Mesenchymal stem cell (in vitro differentiated cells and primary cell): ENCODE results near the gene RPS6KA6.

Source experiments
- DNase-seq: peaks from one replicate; pipeline ENCODE4 v3.0.0-alpha.2; 2013
- H2AFZ ChIP-seq: one replicate; pipeline ENCODE4 v1.6.1; 2013; ENCODE audit warnings: low read depth, mild to moderate bottlenecking, control low read depth, inconsistent platforms, low read length, moderate library complexity
- H2AK5ac ChIP-seq: 2 replicates; pipeline ENCODE4 v1.6.1; 2013; ENCODE audit warnings: low read length, moderate library complexity, mild to moderate bottlenecking, inconsistent platforms; ENCODE audit not compliant: severe bottlenecking
- H2BK120ac ChIP-seq: one replicate; pipeline ENCODE4 v1.6.1; 2013; ENCODE audit warnings: low read depth, mild to moderate bottlenecking, inconsistent platforms, low read length, moderate library complexity
- H2BK12ac ChIP-seq, 2 experiments: one replicate each; pipeline ENCODE4 v1.6.1; 2013; ENCODE audit warnings: inconsistent platforms in 2 of 2, low read length in 2 of 2, mild to moderate bottlenecking in 2 of 2, moderate library complexity in 2 of 2, control low read depth in 1 of 2
- H2BK15ac ChIP-seq: one replicate; pipeline ENCODE4 v1.6.1; 2013; ENCODE audit warnings: mild to moderate bottlenecking, low read depth, inconsistent platforms; ENCODE audit not compliant: poor library complexity, severe bottlenecking
- H2BK5ac ChIP-seq: 2 replicates; pipeline ENCODE4 v1.6.1; 2013; ENCODE audit warnings: low read depth, mild to moderate bottlenecking, low read length, control low read depth, inconsistent platforms; ENCODE audit not compliant: poor library complexity, severe bottlenecking
- H3K14ac ChIP-seq, 2 experiments: one replicate each; pipeline ENCODE4 v1.6.1; 2013; ENCODE audit warnings: inconsistent platforms in 2 of 2, low read length in 2 of 2, control low read depth in 1 of 2, mild to moderate bottlenecking in 1 of 2, moderate library complexity in 1 of 2
- H3K18ac ChIP-seq, 2 experiments: one replicate each; pipeline ENCODE4 v1.6.1; 2013; ENCODE audit warnings: inconsistent platforms in 2 of 2, low read length in 2 of 2, control low read depth in 1 of 2, low read depth in 1 of 2, mild to moderate bottlenecking in 1 of 2
- H3K23ac ChIP-seq, 2 experiments: one replicate each; pipeline ENCODE4 v1.6.1; 2013; ENCODE audit warnings: inconsistent platforms in 2 of 2, low read length in 2 of 2, mild to moderate bottlenecking in 2 of 2, moderate library complexity in 2 of 2, control low read depth in 1 of 2
- H3K27ac ChIP-seq: 2 replicates; pipeline ENCODE4 v1.5.1; 2013; ENCODE audit warnings: mild to moderate bottlenecking, moderate library complexity, low read length, control low read depth, inconsistent platforms; ENCODE audit not compliant: poor library complexity, severe bottlenecking
- H3K27me3 ChIP-seq, 2 experiments: 2 replicates each; pipeline versions ENCODE4 v1.6.1 to v1.7.0; 2013; ENCODE audit warnings: low read length in 2 of 2, mild to moderate bottlenecking in 2 of 2, moderate library complexity in 2 of 2, control low read depth in 1 of 2, inconsistent platforms in 1 of 2; ENCODE audit not compliant: control insufficient read depth in 1 of 2, insufficient read depth in 1 of 2
- H3K36me3 ChIP-seq, 2 experiments: 2 replicates each; pipeline versions ENCODE4 v1.6.1 to v1.7.0; 2013; ENCODE audit warnings: low read length in 2 of 2, control low read depth in 1 of 2, inconsistent platforms in 1 of 2, low read depth in 1 of 2, mild to moderate bottlenecking in 1 of 2; ENCODE audit not compliant: insufficient read depth in 2 of 2, control insufficient read depth in 1 of 2
- H3K4ac ChIP-seq, 2 experiments: one replicate each; pipeline ENCODE4 v1.6.1; 2013; ENCODE audit warnings: inconsistent platforms in 2 of 2, low read length in 2 of 2, mild to moderate bottlenecking in 2 of 2, moderate library complexity in 2 of 2, control low read depth in 1 of 2, low read depth in 1 of 2
- H3K4me1 ChIP-seq: 2 replicates; pipeline ENCODE4 v1.6.1; 2013; ENCODE audit warnings: low read depth, low read length, control low read depth; ENCODE audit not compliant: control insufficient read depth, insufficient read depth
- H3K4me2 ChIP-seq: 2 replicates; pipeline ENCODE4 v1.6.1; 2013; ENCODE audit warnings: low read length, mild to moderate bottlenecking, inconsistent platforms; ENCODE audit not compliant: poor library complexity, severe bottlenecking
- H3K4me3 ChIP-seq, 2 experiments: 2 replicates each; pipeline versions ENCODE4 v1.5.1 to v1.7.0; 2013; ENCODE audit warnings: low read length in 2 of 2, mild to moderate bottlenecking in 2 of 2, control low read depth in 1 of 2, low read depth in 1 of 2; ENCODE audit not compliant: insufficient read depth in 1 of 2
- H3K79me1 ChIP-seq: replicated peaks from 2 replicates; pipeline ENCODE4 v1.6.1; 2013; ENCODE audit warnings: mild to moderate bottlenecking, control low read depth, low read length, inconsistent platforms; ENCODE audit not compliant: poor library complexity, severe bottlenecking
- H3K9ac ChIP-seq: 2 replicates; pipeline ENCODE4 v1.7.0; 2013; ENCODE audit warnings: mild to moderate bottlenecking, low read length, moderate library complexity
- H3K9me3 ChIP-seq: 2 replicates; pipeline ENCODE4 v1.7.0; 2013; ENCODE audit warnings: mild to moderate bottlenecking, low read length; ENCODE audit not compliant: control insufficient read depth
- H4K8ac ChIP-seq: one replicate; pipeline ENCODE4 v1.6.1; 2013; ENCODE audit warnings: inconsistent platforms, mild to moderate bottlenecking, low read length, moderate library complexity
- H4K91ac ChIP-seq: one replicate; pipeline ENCODE4 v1.6.1; 2013; ENCODE audit warnings: mild to moderate bottlenecking, low read length, inconsistent platforms
- WGBS: methylation state at CpG from one replicate; pipeline ENCODE4 v1.1.7; 2013; ENCODE audit warnings: mixed read lengths; 5-methylcytosine and 5-hydroxymethylcytosine counted together

The RPS6KA6 gene

GRCh38 chrX:84064164-84064563, 123.8 kb downstream of the RPS6KA6 start:
- DNase-seq, result peak; percentile 34
- H3K27me3 ChIP-seq, result no peaks in the 10 kb centered on the region
- H3K9ac ChIP-seq, result no peak overlapping the region
- no peaks in the 10 kb centered on the region for H3K79me1 ChIP-seq
- no peak overlapping the region for H3K4me2 ChIP-seq
- no peak overlapping the region for H4K8ac ChIP-seq
- H2AFZ ChIP-seq, result no peak overlapping the region
- H3K23ac ChIP-seq, result no peak overlapping the region
- H2BK15ac ChIP-seq, result no peak overlapping the region
- no peak overlapping the region for H2BK5ac ChIP-seq
- no peak overlapping the region for H2BK120ac ChIP-seq
- no peak overlapping the region for H2BK12ac ChIP-seq
- no peaks in the 10 kb centered on the region for H3K9me3 ChIP-seq
- no peak overlapping the region for H3K27ac ChIP-seq
- H3K36me3 ChIP-seq, result no peaks in the 10 kb centered on the region
- no peak overlapping the region for H3K4ac ChIP-seq
- no peak overlapping the region for H3K14ac ChIP-seq
- no peak overlapping the region for H3K18ac ChIP-seq
- H3K4me1 ChIP-seq, result no peaks in the 10 kb centered on the region
- 90% methylated on average over 2 of the region's 4 CpGs for whole genome bisulfite sequencing
- no peak overlapping the region for H4K91ac ChIP-seq
- no peak overlapping the region for H2AK5ac ChIP-seq
- no peak overlapping the region for H3K4me3 ChIP-seq

GRCh38 chrX:84047339-84047738, 140.7 kb downstream of the RPS6KA6 start:
- peak overlapping the region; percentile 9 for H3K4me2 ChIP-seq
- H3K4me3 ChIP-seq, result no peak overlapping the region
- H3K4ac ChIP-seq, result no peak overlapping the region
- peak overlapping the region in 1 of 2 experiments; percentile 24 for H3K23ac ChIP-seq
- no peak overlapping the region for H2AFZ ChIP-seq
- H3K4me1 ChIP-seq, result no peaks in the 10 kb centered on the region
- H2BK120ac ChIP-seq, result no peak overlapping the region
- no peaks in the 10 kb centered on the region for H3K79me1 ChIP-seq
- no peak overlapping the region for H3K18ac ChIP-seq
- no peak overlapping the region for H2BK15ac ChIP-seq
- peak overlapping the region in 1 of 2 experiments; percentile 23 for H2BK12ac ChIP-seq
- 100% methylated on average over 1 of the region's 2 CpGs for WGBS
- H4K91ac ChIP-seq, result no peak overlapping the region
- H3K14ac ChIP-seq, result no peak overlapping the region
- no peak for DNase-seq
- no peaks in the 10 kb centered on the region for H3K9me3 ChIP-seq
- H3K36me3 ChIP-seq, result no peaks in the 10 kb centered on the region
- H3K27ac ChIP-seq, result no peak overlapping the region
- H2AK5ac ChIP-seq, result no peak overlapping the region
- no peaks in the 10 kb centered on the region for H3K27me3 ChIP-seq
- no peak overlapping the region for H3K9ac ChIP-seq
- H2BK5ac ChIP-seq, result no peak overlapping the region
- no peak overlapping the region for H4K8ac ChIP-seq

- H4K91ac ChIP-seq, result no peak overlapping the region
- no peaks in the 10 kb centered on the region for H3K27me3 ChIP-seq
- H3K79me1 ChIP-seq, result no peaks in the 10 kb centered on the region
- no peak overlapping the region for H3K4me3 ChIP-seq
- no peak overlapping the region for H2BK12ac ChIP-seq
- no peak overlapping the region for H2BK5ac ChIP-seq
- WGBS, result 29% methylated on average over 7 of the region's 7 CpGs
- H3K18ac ChIP-seq, result no peak overlapping the region
- H3K14ac ChIP-seq, result no peak overlapping the region
- no peak overlapping the region for H3K27ac ChIP-seq
- no peak overlapping the region for H3K4me2 ChIP-seq
- no peaks in the 10 kb centered on the region for H3K4me1 ChIP-seq
- H3K4ac ChIP-seq, result no peak overlapping the region
- H2AFZ ChIP-seq, result no peak overlapping the region
- H3K23ac ChIP-seq, result no peak overlapping the region
- H2BK15ac ChIP-seq, result no peak overlapping the region
- peak; percentile 28 for DNase-seq
- no peak overlapping the region for H2BK120ac ChIP-seq
- no peak overlapping the region for H3K9ac ChIP-seq
- no peak overlapping the region for H4K8ac ChIP-seq
- no peak overlapping the region for H2AK5ac ChIP-seq
- H3K36me3 ChIP-seq, result no peaks in the 10 kb centered on the region
- H3K9me3 ChIP-seq, result no peaks in the 10 kb centered on the region
These were observed 141.5 kb downstream of the RPS6KA6 start for GRCh38 chrX:84046403-84046984.

GRCh38 chrX:84044051-84044450, 143.9 kb downstream of the RPS6KA6 start:
- Histone ChIP-seq H3K18ac (no peak overlapping the region), H3K79me1 (no peaks in the 10 kb centered on the region), H2BK5ac (no peak overlapping the region), H2BK120ac (no peak overlapping the region), H4K91ac (no peak overlapping the region), H4K8ac (no peak overlapping the region), H2BK15ac (no peak overlapping the region), H3K4me2 (no peak overlapping the region), H2AFZ (no peak overlapping the region), H3K36me3 (no peaks in the 10 kb centered on the region), H3K27ac (no peak overlapping the region), H3K23ac (no peak overlapping the region), H2AK5ac (no peak overlapping the region), H3K9ac (no peak overlapping the region), H3K4me1 (no peaks in the 10 kb centered on the region), H3K14ac (no peak overlapping the region), H3K4me3 (no peak overlapping the region), H3K4ac (no peak overlapping the region), H3K27me3 (no peaks in the 10 kb centered on the region), H3K9me3 (peaks cover 8% of the 10 kb centered on the region), H2BK12ac (no peak overlapping the region)
- WGBS, result 94% methylated on average over 3 of the region's 4 CpGs
- DNase-seq, result no peak
